HUES6 (cell line): ENCODE data around the gene MACROD2.

Experiments
- H3K27ac ChIP-seq: 2 replicates; pipeline ENCODE4 v1.7.0; 2013; ENCODE audit warnings: low read depth, mild to moderate bottlenecking, low read length, inconsistent platforms
- H3K27me3 ChIP-seq: 2 replicates; pipeline ENCODE4 v1.6.1; 2013; ENCODE audit warnings: low read length; ENCODE audit not compliant: control insufficient read depth, insufficient read depth
- H3K36me3 ChIP-seq: 2 replicates; pipeline ENCODE4 v1.6.1; 2013; ENCODE audit warnings: low read length; ENCODE audit not compliant: control insufficient read depth, insufficient read depth
- H3K4me1 ChIP-seq: 2 replicates; pipeline ENCODE4 v1.6.1; 2013; ENCODE audit warnings: low read length; ENCODE audit not compliant: control insufficient read depth, insufficient read depth
- H3K4me3 ChIP-seq: 2 replicates; pipeline ENCODE4 v1.5.1; 2013; ENCODE audit warnings: low read depth, low read length
- H3K9ac ChIP-seq: one replicate; pipeline ENCODE4 v1.6.1; 2013; ENCODE audit warnings: mild to moderate bottlenecking, low read length
- H3K9me3 ChIP-seq: 2 replicates; pipeline ENCODE4 v1.6.1; 2013; ENCODE audit warnings: low read depth, low read length; ENCODE audit not compliant: control insufficient read depth, insufficient read depth

Gene MACROD2

GRCh38 chr20:15491575-15491974 lies 1496.3 kb downstream of the MACROD2 start:
- Histone ChIP-seq H3K27me3 (no peaks in the 10 kb centered on the region), H3K36me3 (no peaks in the 10 kb centered on the region), H3K4me1 (peaks cover 8% of the 10 kb centered on the region; the same call in 1 of the 2 replicates), H3K9ac (no peak overlapping the region), H3K9me3 (no peaks in the 10 kb centered on the region), H3K4me3 (no peak overlapping the region), H3K27ac (no peak overlapping the region)

- H3K36me3 ChIP-seq, result no peaks in the 10 kb centered on the region
- H3K27ac ChIP-seq, result no peak overlapping the region
- no peaks in the 10 kb centered on the region for H3K27me3 ChIP-seq
- no peaks in the 10 kb centered on the region for H3K9me3 ChIP-seq
- H3K4me1 ChIP-seq, result 0 out of 2 replicates have a peak, but pooled peaks cover 8% of the 10 kb centered on the region
- H3K9ac ChIP-seq, result no peak overlapping the region
- no peak overlapping the region for H3K4me3 ChIP-seq
These were observed 1499.5 kb downstream of the MACROD2 start for GRCh38 chr20:15494851-15495250.

GRCh38 chr20:15496501-15497039 lies 1501.3 kb downstream of the MACROD2 start:
- 0 out of 2 replicates have a peak, but pooled peaks cover 8% of the 10 kb centered on the region for H3K4me1 ChIP-seq
- no peak overlapping the region for H3K4me3 ChIP-seq
- H3K27me3 ChIP-seq, result no peaks in the 10 kb centered on the region
- no peak overlapping the region for H3K27ac ChIP-seq
- H3K9me3 ChIP-seq, result no peaks in the 10 kb centered on the region
- no peaks in the 10 kb centered on the region for H3K36me3 ChIP-seq
- H3K9ac ChIP-seq, result no peak overlapping the region

GRCh38 chr20:15498926-15499325 lies 1503.6 kb downstream of the MACROD2 start:
- H3K4me1 ChIP-seq, result 0 out of 2 replicates have a peak, but pooled peaks cover 8% of the 10 kb centered on the region
- no peaks in the 10 kb centered on the region for H3K36me3 ChIP-seq
- H3K4me3 ChIP-seq, result no peak overlapping the region
- H3K27me3 ChIP-seq, result no peaks in the 10 kb centered on the region
- no peak overlapping the region for H3K9ac ChIP-seq
- H3K27ac ChIP-seq, result no peak overlapping the region
- H3K9me3 ChIP-seq, result no peaks in the 10 kb centered on the region

GRCh38 chr20:15506311-15506710 lies 1511.0 kb downstream of the MACROD2 start:
- Histone ChIP-seq H3K36me3 (no peaks in the 10 kb centered on the region), H3K4me1 (no peaks in the 10 kb centered on the region), H3K27ac (no peak overlapping the region), H3K9me3 (no peaks in the 10 kb centered on the region), H3K9ac (no peak overlapping the region), H3K4me3 (no peak overlapping the region), H3K27me3 (no peaks in the 10 kb centered on the region)

GRCh38 chr20:15507151-15507550 lies 1511.8 kb downstream of the MACROD2 start:
- Histone ChIP-seq H3K9ac (no peak overlapping the region), H3K36me3 (no peaks in the 10 kb centered on the region), H3K27me3 (no peaks in the 10 kb centered on the region), H3K4me3 (no peak overlapping the region), H3K4me1 (no peaks in the 10 kb centered on the region), H3K27ac (no peak overlapping the region), H3K9me3 (no peaks in the 10 kb centered on the region)

- Histone ChIP-seq H3K36me3 (no peaks in the 10 kb centered on the region), H3K27ac (no peak overlapping the region), H3K27me3 (no peaks in the 10 kb centered on the region), H3K4me3 (no peak overlapping the region), H3K9ac (no peak overlapping the region), H3K4me1 (no peaks in the 10 kb centered on the region), H3K9me3 (no peaks in the 10 kb centered on the region)
These were observed 1516.2 kb downstream of the MACROD2 start for GRCh38 chr20:15511551-15511950.

- Histone ChIP-seq H3K9ac (no peak overlapping the region), H3K36me3 (no peaks in the 10 kb centered on the region), H3K27me3 (no peaks in the 10 kb centered on the region), H3K27ac (no peak overlapping the region), H3K9me3 (no peaks in the 10 kb centered on the region), H3K4me1 (no peaks in the 10 kb centered on the region), H3K4me3 (no peak overlapping the region)
These were observed 1517.6 kb downstream of the MACROD2 start for GRCh38 chr20:15512916-15513315.

GRCh38 chr20:15515691-15516090 lies 1520.4 kb downstream of the MACROD2 start:
- no peaks in the 10 kb centered on the region for H3K27me3 ChIP-seq
- no peak overlapping the region for H3K27ac ChIP-seq
- H3K36me3 ChIP-seq, result no peaks in the 10 kb centered on the region
- no peaks in the 10 kb centered on the region for H3K4me1 ChIP-seq
- no peak overlapping the region for H3K4me3 ChIP-seq
- no peaks in the 10 kb centered on the region for H3K9me3 ChIP-seq
- no peak overlapping the region for H3K9ac ChIP-seq

GRCh38 chr20:15520930-15521524 lies 1525.7 kb downstream of the MACROD2 start:
- Histone ChIP-seq H3K4me3 (no peak overlapping the region), H3K4me1 (no peaks in the 10 kb centered on the region), H3K27me3 (no peaks in the 10 kb centered on the region), H3K9me3 (no peaks in the 10 kb centered on the region), H3K27ac (no peak overlapping the region), H3K9ac (no peak overlapping the region), H3K36me3 (no peaks in the 10 kb centered on the region)

- Histone ChIP-seq H3K36me3 (no peaks in the 10 kb centered on the region), H3K27me3 (no peaks in the 10 kb centered on the region), H3K4me1 (no peaks in the 10 kb centered on the region), H3K9me3 (no peaks in the 10 kb centered on the region), H3K4me3 (no peak overlapping the region), H3K9ac (no peak overlapping the region), H3K27ac (no peak overlapping the region)
These were observed 1528.1 kb downstream of the MACROD2 start for GRCh38 chr20:15523400-15523799.
